ENCODE data around the gene THADA.
A peak's percentile ranks its signal among the peaks of the same experiment; 100 is the strongest.

The THADA gene

DNA sequence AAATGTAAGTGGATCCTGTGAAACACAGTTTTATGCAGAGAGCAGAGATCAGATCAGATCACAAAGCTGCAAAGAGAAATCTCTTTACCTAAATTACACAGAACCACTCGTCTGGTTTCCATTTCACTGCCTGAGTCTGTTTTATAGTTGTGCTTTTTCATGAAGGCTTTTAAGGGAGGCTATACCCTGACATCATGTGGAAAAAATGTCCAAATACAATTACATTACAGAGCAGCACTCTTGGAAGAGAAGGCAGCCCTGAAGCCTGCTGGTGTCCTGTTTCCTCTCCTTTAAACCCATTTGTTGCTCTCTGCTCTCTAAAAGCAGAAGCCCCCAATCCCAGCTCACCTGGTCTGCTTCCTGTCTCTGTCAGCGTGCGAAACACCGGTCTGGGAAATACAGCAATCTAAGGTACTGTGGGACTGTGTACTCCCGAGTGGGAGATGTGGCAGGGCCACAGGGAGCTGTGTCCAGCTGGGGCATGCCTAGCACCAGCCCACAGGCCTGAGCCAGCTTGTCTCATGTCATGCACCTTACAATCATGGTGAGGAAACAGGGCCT is 344.6 kb downstream of the THADA start:
- no peak for TF ChIP-seq CTCF (IDR thresholded peaks at IDR 0.05)
- Histone ChIP-seq H3K9ac (no peak overlapping the region), H3K4me2 (ENCODE audit: low read length) (no peak overlapping the region), H3K36me3 (ENCODE audit: control insufficient read depth, insufficient read depth, low read length) (no peaks in the 10 kb centered on the region), H3K79me2 (no peaks in the 10 kb centered on the region), H3K4me3 (ENCODE audit: low read depth, low read length) (no peak overlapping the region), H3K27me3 (ENCODE audit: control insufficient read depth, insufficient read depth, low read length) (no peaks in the 10 kb centered on the region), H3K4me1 (peaks cover 2% of the 10 kb centered on the region), H3K27ac (peak overlapping the region; percentile 25), H2AFZ (peak overlapping the region; percentile 16), H3K9me3 (ENCODE audit: control insufficient read depth, low read length) (no peaks in the 10 kb centered on the region)

- Histone ChIP-seq H3K4me2 (ENCODE audit: low read length) (no peak overlapping the region), H3K27ac (no peak overlapping the region), H2AFZ (no peak overlapping the region), H3K4me1 (peaks cover 2% of the 10 kb centered on the region), H3K9ac (no peak overlapping the region), H3K9me3 (ENCODE audit: control insufficient read depth, low read length) (no peaks in the 10 kb centered on the region), H3K79me2 (no peaks in the 10 kb centered on the region), H3K4me3 (ENCODE audit: low read depth, low read length) (no peak overlapping the region), H3K27me3 (ENCODE audit: control insufficient read depth, insufficient read depth, low read length) (no peaks in the 10 kb centered on the region), H3K36me3 (ENCODE audit: control insufficient read depth, insufficient read depth, low read length) (no peaks in the 10 kb centered on the region)
- no peak for TF ChIP-seq CTCF (IDR thresholded peaks at IDR 0.05)
Observed at GRCh38 chr2:43250015-43250414, 345.8 kb downstream of the THADA start.

DNA sequence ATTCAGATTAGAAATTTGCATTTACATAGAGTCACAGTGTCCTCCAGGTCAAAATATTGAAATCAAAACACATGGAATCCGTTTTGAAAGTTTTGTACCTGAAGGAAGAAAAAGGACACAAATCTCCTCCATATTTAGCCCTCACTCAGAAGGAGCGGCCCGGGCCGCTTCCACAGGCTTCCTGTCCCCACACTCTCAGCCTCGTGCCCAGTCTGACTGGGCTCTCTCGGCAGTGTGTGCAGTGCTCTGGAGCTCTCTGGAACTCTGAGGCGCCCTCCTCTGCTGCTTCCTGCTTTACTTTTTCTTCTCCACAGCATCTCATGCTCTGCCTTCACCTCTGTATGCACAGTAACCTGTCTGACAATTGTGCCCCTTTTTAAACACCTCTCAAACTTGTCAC is 347.2 kb downstream of the THADA start:
- Histone ChIP-seq H3K36me3 (ENCODE audit: control insufficient read depth, insufficient read depth, low read length) (no peaks in the 10 kb centered on the region), H2AFZ (no peak overlapping the region), H3K27ac (no peak overlapping the region), H3K27me3 (ENCODE audit: control insufficient read depth, insufficient read depth, low read length) (no peaks in the 10 kb centered on the region), H3K79me2 (no peaks in the 10 kb centered on the region), H3K4me3 (ENCODE audit: low read depth, low read length) (no peak overlapping the region), H3K9me3 (ENCODE audit: control insufficient read depth, low read length) (no peaks in the 10 kb centered on the region), H3K4me1 (peaks cover 2% of the 10 kb centered on the region), H3K4me2 (ENCODE audit: low read length) (no peak overlapping the region), H3K9ac (no peak overlapping the region)
- TF ChIP-seq CTCF (IDR thresholded peaks at IDR 0.05), result no peak

- H3K9ac ChIP-seq, result no peak overlapping the region
- H2AFZ ChIP-seq, result no peak overlapping the region
- H3K27ac ChIP-seq, result no peak overlapping the region
- no peak overlapping the region for H3K4me3 ChIP-seq (ENCODE audit: low read depth, low read length)
- no peak overlapping the region for H3K4me2 ChIP-seq (ENCODE audit: low read length)
- no peaks in the 10 kb centered on the region for H3K9me3 ChIP-seq (ENCODE audit: control insufficient read depth, low read length)
- peaks cover 2% of the 10 kb centered on the region for H3K4me1 ChIP-seq
- no peak for TF ChIP-seq CTCF (IDR thresholded peaks at IDR 0.05)
- H3K79me2 ChIP-seq, result no peaks in the 10 kb centered on the region
- no peaks in the 10 kb centered on the region for H3K36me3 ChIP-seq (ENCODE audit: control insufficient read depth, insufficient read depth, low read length)
- no peaks in the 10 kb centered on the region for H3K27me3 ChIP-seq (ENCODE audit: control insufficient read depth, insufficient read depth, low read length)
Observed at GRCh38 chr2:43246641-43247040, 349.2 kb downstream of the THADA start.

- no peak overlapping the region for H3K27ac ChIP-seq
- TF ChIP-seq CTCF (IDR thresholded peaks at IDR 0.05), result no peak
- no peak overlapping the region for H3K9ac ChIP-seq
Observed at GRCh38 chr2:43241558-43241957, 354.3 kb downstream of the THADA start.

More at GRCh38 chr2:43241558-43241957, 354.3 kb downstream of the THADA start:
- Histone ChIP-seq H2AFZ (no peak overlapping the region), H3K27me3 (ENCODE audit: control insufficient read depth, insufficient read depth, low read length) (no peaks in the 10 kb centered on the region), H3K4me3 (ENCODE audit: low read depth, low read length) (no peak overlapping the region), H3K79me2 (no peaks in the 10 kb centered on the region), H3K9me3 (ENCODE audit: control insufficient read depth, low read length) (no peaks in the 10 kb centered on the region), H3K4me2 (ENCODE audit: low read length) (no peak overlapping the region), H3K36me3 (ENCODE audit: control insufficient read depth, insufficient read depth, low read length) (no peaks in the 10 kb centered on the region), H3K4me1 (no peaks in the 10 kb centered on the region)

Measured in parathyroid adenoma (tissue), 2 donors.